Medulla oblongata (tissue), 1 donor: ENCODE results near the gene FHL3.
A peak's percentile ranks its signal among the peaks of the same experiment; 100 is the strongest.

Experiments used
- DNase-seq: peaks from one replicate; pipeline ENCODE4 v3.0.0-alpha.2; 2015; ENCODE audit errors: extremely low spot score

FHL3 gene, protein sequence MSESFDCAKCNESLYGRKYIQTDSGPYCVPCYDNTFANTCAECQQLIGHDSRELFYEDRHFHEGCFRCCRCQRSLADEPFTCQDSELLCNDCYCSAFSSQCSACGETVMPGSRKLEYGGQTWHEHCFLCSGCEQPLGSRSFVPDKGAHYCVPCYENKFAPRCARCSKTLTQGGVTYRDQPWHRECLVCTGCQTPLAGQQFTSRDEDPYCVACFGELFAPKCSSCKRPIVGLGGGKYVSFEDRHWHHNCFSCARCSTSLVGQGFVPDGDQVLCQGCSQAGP

DNA sequence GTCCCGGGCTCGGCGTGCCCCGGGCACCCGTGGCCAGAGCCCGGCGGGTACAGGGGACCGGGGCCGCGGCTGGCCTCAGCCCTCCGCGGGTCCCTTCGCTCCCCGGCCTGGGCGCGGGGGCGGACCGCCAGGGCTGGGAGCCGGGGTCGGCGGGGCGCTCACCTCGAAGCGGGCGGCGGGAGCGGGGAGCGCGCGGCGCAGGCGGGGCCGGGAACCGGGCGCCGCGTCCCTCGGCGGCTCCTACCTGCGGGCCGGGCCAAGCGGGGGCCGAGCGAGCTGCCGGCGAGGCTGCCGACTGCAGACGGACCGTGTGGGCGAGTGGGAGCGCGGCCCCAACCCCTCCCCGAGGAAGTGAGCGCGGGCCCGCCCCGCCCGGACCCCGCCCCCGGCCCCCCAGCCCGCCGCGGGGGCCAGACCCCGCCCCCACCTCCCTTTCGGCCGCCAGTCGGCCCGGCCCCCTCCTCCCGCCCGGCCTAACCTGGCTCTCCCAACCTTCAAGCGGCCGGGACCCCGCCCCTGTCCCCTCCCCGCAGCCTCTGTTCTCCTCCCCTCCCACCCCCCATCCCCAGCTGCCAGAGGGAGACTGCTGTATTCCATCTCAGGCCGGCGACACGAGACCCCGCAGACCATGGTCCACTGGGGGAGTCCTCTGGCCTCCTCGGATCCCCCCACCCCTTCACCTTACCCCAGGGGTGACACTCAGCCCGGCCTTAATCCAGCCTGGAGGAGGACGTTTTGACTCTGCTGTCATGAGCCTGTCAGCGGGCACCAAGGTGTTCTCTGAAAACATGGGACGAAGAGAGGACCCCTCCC, at the start of gene FHL3:
TSS of gene FHL3 (minus strand) at position 320 of the 813 bp plus-strand sequence. CDS start 6,102 bp downstream, outside the sequence.
- DNase-seq = no peak

DNA sequence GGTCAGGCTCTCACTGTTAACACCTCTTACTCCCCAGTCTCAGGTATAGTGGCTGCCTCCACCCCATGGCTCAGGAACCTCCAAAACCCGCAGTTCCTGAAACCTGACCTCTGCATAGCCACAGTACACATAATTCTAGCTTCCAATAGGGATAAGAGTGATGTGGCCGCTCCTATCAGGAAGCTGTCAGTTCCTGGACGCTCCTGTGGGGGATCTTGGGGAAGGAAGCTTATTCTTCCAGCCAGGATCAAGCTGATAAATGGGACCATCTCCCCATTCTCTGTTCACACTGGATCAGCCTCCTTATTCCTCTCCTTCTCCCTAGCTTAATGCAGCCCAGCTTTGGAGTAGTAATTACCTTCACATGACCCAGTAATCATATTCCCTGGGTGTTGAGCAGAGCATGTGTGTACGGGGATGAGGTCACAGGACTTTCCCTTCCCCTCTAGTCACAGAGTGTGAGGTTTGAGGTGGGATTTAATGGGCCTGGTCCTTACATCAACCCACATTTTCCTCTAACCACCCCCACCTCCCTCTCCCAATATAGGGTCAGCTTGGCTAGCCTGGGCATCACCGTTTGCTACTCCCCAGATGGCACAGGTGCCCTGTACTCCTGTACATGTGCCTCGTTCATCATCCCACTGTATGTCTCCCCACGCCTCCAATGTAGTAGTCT, 48.2 kb upstream of the FHL3 start:
- DNase-seq = no peak

DNA sequence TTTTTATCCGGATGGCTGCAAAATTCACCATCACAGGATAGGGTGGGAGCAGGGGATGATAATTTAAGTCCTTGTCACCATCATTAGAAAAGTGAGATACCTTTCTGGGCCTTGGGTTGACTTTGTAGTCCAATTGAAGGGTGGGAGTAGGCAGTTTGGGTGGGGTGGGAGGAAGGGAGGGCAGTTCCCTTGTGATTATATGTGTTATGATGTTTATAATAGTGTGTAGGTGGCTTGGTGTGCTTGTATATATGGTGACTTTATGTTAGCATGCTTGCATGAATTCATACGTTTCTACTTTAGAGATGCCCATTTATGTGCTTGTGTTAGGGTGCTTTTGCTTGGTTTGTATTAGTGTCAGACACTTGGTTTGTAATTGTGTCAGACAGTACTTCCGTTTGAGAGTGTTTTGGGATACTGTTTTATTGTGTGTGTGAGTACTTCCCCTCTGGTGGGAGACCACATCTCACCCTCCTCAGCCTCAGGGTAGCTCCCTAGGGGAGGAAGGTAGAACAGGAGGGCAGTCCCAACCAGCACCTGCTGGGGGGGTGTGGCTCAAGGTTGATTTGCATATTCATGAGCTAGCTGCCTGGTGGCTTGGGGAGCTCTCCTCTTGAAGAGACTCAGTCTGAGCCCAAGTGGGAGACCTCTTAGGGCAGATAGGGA, 47.6 kb upstream of the FHL3 start:
- no peak for DNase-seq

DNA sequence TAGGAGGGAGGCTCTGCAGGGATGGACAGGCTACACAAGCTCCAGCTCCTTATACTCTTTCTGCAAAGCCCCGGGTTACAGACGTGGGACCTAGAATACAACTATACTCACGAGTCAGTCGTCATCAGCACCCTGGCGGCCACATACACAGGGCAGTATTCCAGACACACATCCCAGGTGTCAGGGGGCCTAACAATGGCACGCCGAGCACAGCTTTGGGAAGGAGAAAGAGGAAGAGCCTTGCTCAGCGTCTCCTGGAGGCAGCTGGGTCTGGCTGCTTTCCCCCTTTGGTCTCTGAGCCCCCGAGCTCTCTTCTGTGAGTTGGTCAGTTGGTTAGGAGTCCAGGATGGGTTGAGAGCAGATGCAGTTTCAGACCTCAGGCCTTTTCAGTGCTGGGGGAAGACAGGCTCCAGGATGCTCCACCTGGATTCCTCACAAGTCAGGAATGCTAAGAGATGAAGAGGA, 45.8 kb upstream of the FHL3 start:
- DNase-seq = no peak

DNA sequence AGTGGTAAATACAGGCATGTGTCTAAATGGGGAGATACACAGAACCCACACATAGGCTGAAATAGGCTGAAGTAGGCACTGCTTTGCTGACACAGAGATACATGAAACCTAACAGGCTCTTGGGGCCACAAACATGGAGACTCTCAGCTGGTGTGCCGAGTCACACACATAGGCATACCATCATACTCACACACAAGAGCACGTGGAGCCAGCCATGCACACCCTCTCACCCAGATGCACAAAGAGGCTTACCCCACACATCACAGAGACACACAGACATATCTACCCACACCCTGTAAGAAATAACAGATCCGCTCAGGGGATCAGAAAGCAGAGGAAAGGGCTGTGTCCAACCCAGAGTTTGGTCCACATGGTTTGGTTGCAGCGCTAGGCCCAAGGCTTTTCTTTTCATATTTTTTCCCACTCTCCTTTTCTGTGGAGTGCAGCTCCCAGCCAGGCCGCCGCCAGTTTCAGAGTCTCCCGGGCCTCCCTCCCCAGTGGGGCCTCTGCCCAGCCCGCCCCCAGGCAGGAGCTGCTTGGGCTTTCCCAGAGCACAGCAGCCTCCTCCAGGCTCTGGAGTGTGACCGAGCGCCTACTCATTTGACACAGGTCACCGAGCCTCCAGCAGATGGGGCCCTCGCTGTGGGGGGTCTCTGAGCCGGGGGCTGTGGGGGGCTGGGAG, 45.2 kb upstream of the FHL3 start:
- DNase-seq = no peak

DNA sequence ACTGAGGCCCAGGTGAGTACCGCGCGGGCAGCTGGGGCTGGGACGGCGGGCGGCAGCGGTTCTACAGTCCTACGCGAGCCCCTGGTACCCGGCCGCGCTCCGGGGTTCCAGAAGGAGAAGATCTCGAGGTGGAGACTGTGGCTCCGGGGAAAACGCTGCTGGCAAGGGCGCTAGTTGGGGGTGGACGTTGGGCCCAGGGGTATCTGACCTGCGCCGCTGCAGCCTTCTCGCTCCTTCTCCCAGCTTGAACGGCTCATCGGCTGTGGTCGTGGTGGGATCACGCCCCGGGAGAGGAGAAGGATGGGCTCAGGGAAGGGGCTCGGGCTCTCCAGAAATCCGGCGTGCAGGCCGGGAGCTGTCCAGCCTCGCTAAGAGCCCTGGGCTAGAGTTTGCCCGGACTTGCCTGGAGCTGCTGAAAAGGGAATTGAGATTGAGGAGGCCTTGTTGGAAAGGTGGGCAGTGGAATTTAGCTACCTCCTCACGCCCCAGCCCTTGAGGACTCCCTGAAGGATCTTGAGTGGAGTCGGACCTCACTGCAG, 42.4 kb upstream of the FHL3 start:
- no peak for DNase-seq

DNA sequence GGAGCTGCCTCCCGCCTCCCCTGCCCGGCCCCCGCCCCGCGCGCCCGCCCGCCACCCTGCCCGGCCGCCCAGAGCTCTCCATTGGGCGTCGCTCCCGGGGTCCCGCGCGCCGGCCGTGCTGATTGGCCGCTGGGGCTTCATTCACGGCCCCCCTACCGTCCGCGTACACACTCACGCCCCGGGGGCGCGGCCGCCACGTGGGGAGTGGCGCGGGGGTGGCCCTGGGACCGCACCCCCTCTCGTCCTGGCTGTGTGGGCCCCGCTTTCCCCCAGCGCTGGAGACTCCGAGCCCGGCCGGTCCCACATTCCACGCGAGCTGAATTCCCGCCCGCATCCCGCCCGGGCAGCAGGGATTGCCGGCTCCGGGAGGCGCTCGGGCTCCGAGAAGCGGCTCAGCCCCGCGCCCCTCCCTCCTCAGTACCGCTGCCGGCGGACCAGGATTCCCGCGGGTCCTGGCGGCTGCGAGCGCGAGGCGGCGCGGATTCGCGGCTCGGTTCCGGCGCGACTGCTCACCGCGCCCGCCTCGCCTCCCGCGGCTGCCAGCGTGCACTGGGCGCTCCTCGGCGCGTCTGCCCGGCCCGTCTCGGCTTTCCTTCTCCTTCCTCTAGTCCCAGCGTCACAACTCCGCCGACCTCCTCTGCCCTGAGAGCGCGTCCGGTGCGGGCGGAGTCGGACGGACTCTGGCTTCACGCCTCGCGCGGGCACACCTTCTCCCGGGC, 41.7 kb upstream of the FHL3 start:
- DNase-seq = peak; percentile 89

DNA sequence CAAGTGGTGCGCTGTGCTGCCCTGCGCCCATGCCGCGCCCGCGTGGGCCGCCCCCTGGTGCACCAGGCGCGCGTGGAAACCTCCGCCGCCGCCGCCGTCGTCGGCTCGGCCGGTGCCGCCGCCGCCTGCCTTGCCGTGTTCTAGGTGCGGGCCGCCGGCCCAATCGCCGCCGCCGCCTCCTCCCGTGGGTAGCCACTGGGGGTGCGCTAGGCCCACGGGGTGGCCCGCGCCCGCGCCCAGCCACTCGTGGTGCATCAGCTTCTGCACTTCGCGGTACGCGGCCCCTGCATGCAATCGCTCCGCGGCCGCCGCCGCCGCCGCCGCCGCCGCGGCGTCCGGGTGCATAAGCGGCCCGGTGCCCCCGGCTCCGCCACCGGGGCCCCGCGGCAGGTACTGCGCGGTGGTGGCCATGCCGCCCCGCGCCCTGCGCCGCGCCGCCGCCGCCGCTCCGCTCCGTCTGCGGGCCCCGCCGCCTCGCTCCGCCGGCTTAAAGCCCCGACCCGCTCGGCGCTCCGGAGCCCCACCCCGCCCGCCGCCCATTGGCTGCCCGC, 41.1 kb upstream of the FHL3 start, which contains the start of gene POU3F1:
TSS of gene POU3F1 (minus strand) at position 461 of the 551 bp plus-strand sequence. CDS start at position 411, 50 bp downstream.
- no peak for DNase-seq

DNA sequence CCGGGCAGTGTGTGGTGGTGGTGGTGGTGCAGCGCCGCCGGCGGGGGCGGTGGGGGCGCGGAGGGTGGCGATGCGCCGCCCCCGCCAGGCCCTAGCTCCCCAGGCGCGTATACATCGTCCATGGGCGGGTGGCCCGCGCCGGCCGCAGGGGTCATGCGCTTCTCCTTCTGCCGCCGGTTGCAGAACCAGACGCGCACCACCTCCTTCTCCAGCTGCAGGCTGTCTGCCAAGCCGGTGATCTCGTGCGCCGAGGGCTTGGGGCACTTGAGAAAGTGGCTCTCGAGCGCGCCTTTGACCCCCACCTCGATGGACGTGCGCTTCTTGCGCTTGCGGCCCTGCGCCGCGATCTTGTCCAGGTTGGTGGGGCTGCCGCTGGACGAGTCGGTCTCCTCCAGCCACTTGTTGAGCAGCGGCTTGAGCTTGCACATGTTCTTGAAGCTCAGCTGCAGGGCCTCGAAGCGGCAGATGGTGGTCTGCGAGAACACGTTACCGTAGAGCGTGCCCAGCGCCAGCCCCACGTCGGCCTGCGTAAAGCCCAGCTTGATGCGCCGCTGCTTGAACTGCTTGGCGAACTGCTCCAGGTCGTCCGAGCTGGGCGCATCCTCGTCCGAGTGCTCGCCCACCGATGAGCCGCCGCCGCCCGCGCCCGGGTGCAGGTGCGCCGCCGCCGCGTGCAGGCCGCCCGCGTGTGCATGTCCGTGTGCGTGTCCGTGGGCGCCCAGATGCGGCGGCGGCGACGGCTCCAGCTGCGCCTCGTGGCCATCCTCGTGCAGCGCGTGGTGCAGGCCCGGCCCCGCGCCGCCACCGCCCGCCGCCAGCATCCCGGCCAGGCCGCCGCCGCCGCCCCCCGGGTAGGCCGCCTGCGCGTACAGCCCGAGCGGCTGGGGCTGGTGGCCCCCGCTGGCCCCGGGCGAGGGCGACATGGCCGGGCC, 40.4 kb upstream of the FHL3 start:
- peak; percentile 25 for DNase-seq

DNA sequence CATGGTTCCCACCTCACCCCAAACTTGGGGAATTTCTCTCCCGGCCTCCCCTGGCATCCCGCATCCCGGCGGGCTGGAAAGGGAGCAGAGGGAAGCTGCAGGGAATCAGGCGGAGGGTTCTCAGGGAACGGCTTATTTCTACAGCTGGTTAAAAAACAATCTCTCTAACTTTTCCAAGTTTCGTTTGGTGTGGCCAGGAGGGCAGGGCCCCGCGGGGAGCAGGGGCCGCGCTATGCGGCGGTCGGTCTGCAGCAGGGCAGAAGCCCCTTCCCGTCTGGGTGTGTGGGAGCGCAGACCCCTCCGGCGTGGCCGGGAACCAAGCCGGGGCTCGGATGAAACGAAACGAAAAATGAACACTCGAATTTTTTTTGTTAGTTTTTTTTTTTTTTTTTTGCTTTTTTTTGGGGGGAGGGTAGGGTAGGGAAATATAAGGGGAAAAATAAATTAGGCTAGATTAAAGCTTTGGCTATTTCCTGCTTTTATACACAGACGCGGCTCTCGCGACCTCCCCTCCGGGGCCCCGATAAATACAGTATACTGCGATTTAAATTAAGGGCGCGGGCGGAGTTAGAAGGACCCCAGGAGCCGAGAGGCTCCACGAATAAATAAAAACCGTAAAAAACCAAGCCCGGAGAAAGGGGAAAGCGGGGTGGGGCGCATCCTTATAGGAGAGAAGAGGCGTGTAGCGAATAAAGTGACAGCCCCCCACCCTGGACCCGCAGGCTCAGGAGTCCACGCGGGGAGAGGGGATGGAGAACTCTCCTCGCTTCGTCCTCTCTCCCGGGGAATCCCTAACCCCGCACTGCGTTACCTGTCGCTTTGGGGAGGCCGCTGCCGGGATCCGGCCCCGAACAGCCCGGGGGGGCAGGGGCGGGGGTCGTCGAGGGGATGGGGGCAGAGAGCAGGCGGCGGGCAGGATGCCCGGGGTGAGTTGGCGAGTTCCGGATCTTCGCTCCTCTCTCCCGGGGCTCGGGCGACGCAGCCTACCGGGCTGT, 39.2 kb upstream of the FHL3 start:
- no peak for DNase-seq

DNA sequence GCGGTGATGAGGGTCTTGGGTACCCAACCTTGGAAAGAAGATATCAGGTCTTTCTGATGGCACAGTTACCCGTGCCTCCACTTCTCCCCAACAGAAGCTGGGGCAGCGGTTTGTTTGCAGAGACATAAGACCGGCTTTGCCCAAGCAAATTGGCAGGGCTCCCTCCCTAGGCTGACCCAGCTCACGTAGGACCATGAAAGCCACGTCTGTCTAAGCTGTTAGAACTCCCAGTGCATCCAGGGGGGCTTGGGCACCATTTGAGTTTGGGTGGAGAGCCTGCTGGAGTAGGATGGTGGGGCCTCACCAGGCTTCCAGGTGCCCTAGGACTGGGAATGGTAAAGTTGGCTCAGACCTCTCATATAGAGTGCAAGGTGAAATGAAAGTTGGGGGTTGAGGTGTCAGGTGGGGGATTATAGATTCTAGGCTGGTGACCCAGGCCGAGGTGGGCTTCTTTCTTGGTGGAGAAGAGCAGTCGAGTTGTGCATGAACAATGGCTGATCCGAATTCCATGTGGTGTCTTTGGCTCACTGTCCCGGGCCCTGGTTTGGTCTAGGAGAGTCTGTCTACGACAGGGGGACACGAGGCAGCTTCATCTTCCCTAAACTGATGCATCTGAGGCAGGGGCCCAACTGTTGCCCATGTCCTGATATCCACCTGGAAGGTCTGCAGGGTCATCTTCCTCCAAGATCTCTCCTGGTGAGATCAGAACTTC, 37.9 kb upstream of the FHL3 start:
- DNase-seq = no peak

DNA sequence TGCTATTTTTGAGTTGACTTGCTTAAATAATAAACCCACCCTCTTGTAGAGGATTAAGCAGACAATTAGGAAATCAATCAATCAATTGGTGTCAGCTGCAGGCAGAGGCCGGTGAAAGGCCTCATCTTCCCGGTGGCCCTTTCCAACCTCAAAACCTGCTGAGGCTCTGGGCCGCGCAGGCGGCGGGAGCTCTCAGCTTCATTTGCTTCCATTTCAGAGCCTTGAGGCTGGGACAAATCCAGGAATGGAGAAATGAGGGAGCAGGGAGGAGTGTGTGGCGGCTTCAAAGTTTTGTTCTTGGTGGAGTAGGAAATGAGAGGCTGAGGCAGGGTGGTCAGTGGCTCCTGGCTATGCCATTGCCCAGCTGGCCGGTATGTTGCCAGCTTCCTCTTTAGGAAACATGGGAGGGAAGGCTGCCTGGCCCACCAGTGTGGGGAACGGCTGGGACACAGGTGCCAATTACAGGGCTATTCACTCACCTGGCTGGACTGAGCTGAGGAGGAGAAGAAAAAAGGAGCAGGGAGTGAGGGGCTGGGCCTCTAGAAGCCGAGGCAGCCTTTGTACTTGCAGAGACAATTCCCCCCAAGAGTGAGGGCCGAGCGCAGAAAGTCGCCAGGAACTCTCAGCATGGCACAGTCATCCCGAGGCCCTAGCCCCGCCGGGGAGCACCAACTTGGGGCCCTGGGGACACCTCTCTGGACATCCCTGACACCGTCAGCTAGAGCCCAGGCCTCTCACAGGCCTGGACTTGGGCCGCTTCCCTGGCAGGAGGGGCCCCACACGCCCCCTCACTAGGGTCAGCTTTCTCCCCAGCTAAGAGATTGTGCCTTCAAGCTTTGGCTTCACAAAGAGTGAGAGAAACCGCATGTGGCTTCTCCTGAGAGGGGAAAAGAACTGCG, 36.9 kb upstream of the FHL3 start:
- no peak for DNase-seq

DNA sequence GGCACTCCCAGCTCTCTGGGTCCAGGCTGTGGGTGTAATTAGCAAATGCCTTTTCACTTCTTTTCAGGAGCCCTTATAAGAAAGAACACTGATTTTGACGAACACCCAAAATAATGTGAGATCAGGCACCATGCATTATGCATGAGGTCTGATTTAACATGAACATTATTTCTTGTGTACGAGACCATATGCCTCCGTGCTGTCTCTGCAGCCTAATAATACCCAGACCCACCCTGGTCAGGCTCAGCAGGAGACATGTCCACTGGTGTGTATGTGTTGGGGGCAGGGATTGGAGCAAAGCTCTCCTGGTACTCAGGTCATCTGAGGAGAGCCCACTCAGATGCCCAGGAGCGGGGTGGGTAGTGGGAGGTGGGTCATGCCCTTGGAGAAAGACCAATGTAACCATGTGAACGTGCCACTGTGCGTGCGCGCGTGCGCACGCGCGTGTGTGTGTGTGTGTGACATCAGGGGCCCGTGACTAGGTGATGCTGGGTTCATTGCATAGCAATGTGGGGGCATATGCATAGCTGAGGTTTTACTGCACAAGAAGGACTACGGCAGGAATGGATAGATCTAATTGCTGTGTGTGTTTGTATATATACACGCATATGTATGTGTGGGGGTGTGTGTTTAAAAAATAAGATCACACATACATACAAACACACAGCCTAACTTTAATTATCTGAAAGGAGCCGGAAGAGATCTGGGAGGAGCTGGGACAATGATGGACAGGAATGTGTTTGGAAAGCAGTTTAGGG, 34.2 kb upstream of the FHL3 start:
- no peak for DNase-seq

DNA sequence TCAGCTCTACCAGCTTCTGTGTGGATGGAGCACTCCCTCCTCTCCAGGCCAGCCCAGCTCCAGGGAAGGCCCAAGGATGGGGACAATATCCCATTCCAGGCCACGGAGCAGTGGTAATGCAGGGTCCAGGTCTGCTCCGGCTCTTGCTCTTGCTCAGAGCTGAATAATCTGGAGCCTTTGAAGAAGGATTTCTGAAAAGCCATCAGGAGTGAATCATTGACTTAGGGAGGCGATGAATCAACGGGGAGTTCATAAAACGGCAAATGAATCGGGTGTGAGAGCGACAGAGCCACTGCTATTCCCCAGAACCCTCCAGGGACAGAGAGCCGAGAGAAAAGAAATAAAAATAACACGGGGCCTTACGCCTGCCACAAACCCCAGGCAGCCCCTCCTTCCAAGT, 33.5 kb upstream of the FHL3 start:
- no peak for DNase-seq
